ENCODE data around the gene TBCD. TPM values are rescaled to one million over a fixed set of nuclear protein-coding genes. Genes with fewer than 3 reads are reported as not detected.

The TBCD gene
- total and polyA plus RNA-seq, 12 donors: 25.6 to 240 (median 66.2) TPM

DNA sequence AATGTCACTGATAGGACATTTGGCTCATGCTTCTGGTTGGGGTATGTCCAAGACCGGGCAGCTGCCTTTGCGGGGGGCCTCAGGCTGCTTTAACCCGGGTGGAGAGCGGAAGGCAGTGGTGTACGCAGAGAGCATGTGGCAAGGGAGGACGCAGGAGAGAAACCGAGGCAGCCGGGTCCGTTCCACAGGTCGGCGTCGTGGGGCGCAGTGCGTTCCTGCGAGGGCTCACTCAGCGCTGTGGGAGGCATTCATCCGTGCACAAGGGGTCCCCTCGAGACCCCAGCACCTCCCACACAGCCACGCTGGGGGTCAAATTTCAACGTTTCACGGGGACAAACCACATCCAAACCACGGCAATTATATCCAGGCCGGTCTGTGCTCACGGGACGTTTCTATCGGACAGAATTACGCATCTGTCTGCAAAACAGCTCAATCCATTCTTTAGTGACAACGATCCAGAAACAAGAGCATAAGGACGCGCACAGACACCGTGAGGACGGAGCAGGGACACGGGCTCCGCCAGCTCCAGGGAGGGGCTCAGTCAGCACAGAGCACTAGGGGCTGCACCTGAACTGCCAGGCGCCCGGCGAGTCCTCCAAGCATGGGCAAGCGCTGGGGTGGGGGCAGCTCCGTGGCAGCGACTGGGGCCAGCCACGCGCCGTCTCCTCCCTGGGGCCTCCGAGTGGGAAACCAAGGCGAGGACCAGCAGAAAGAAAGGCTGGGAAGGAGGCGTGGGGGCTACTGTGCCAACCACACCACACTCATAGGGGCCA lies 219.1 kb downstream of the TBCD start:
- WGBS, 4 donors: 88 to 94% (median 91%) methylated on average over 33 to 46 of the region's 46 CpGs
- TF ChIP-seq, protein P1, sequence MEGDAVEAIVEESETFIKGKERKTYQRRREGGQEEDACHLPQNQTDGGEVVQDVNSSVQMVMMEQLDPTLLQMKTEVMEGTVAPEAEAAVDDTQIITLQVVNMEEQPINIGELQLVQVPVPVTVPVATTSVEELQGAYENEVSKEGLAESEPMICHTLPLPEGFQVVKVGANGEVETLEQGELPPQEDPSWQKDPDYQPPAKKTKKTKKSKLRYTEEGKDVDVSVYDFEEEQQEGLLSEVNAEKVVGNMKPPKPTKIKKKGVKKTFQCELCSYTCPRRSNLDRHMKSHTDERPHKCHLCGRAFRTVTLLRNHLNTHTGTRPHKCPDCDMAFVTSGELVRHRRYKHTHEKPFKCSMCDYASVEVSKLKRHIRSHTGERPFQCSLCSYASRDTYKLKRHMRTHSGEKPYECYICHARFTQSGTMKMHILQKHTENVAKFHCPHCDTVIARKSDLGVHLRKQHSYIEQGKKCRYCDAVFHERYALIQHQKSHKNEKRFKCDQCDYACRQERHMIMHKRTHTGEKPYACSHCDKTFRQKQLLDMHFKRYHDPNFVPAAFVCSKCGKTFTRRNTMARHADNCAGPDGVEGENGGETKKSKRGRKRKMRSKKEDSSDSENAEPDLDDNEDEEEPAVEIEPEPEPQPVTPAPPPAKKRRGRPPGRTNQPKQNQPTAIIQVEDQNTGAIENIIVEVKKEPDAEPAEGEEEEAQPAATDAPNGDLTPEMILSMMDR (IDR thresholded peaks at IDR 0.05): no peak
- TF ChIP-seq POLR2A (IDR thresholded peaks at IDR 0.05): no peak

DNA sequence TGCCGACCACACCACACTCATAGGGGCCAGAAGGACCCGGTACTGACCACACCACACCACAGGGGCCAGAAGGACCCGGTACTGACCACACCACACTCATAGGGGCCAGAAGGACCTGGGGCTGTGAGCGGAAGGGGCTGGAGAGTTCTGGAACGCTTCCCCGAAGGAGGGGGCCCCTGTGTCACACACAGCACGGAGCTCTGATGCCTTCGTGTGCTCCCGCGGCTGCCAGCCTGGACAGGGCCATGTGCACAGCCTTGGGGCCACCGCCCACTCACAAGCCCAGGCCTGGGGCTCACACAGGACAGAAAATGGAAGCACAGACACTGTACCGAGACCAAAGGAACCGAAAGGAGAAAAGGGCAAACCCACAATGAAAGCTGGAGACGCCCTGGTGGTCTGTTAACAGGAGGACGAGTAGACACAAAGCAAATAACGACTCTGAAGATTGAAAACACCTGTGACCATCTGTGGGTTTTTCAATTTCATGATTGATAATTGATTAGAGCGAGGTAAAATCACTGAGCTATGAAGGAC lies 221.0 kb downstream of the TBCD start:
- no peaks in the 10 kb centered on the region for H3K4me1 ChIP-seq (replicated peaks in 1 of 2)
- no peaks in the 10 kb centered on the region for H3K36me3 ChIP-seq (replicated peaks in 1 of 2)
- DNase-seq: no peak
- H3K4me3 ChIP-seq: no peak overlapping the region
- WGBS, 4 donors: 87 to 93% (median 89%) methylated on average over 14 to 17 of the region's 17 CpGs
- no peak overlapping the region for H3K27ac ChIP-seq
- TF ChIP-seq POLR2A (IDR thresholded peaks at IDR 0.05): no peak
- TF ChIP-seq, protein P1 (IDR thresholded peaks at IDR 0.05): no peak
- intact Hi-C loops (cut with DNase I): no loop called here
- no peaks in the 10 kb centered on the region for H3K9me3 ChIP-seq (replicated peaks in 1 of 3)
- H3K27me3 ChIP-seq: no peaks in the 10 kb centered on the region

More for the DNA sequence above, 219.1 kb downstream of the TBCD start:
- Histone ChIP-seq H3K4me1 (replicated peaks in 1 of 2) (no peaks in the 10 kb centered on the region), H3K36me3 (replicated peaks in 1 of 2) (no peaks in the 10 kb centered on the region), H3K27me3 (no peaks in the 10 kb centered on the region), H3K27ac (no peak overlapping the region), H3K9me3 (replicated peaks in 1 of 3) (no peaks in the 10 kb centered on the region), H3K4me3 (no peak overlapping the region)
- intact Hi-C loops (cut with DNase I): no loop called here
- DNase-seq: peak in 1 of 7 donors; percentile 24

DNA sequence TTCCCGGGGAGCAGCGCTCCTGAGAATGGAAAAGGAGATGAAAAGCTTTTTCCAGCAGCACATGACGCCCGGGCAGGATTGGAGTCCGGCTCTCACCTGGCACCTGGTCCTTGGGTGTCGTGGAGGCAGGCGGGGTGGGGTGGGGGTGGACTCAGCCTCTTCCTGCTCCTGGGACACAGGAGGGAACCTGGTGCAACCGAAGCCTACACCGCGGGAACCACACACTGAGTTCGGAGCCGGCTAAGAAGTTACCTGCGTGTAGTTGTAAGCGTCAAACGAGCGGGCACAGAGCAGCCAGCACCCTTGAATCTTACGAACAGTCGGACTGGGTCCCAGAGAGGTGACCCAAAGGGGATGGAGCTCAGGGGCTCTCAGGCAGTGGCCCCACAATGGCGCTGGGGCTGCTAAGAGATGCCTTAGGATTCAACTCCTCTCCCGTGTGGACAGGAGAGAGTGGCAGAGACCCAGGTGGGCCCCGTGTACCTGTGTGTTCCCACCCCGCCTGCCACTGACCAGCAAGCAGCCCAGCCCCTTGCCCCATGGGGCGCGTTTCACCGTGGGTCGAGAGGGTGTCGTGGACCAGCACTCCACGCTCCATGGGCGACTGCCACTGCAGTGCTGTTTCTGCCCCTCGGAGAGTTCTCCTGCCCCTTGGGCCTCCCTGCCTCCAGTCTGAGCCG lies 221.7 kb downstream of the TBCD start:
- Histone ChIP-seq H3K9me3 (replicated peaks in 1 of 3) (no peaks in the 10 kb centered on the region), H3K27me3 (no peaks in the 10 kb centered on the region), H3K4me1 (replicated peaks in 1 of 2) (no peaks in the 10 kb centered on the region), H3K4me3 (no peak overlapping the region), H3K36me3 (replicated peaks in 1 of 2) (no peaks in the 10 kb centered on the region), H3K27ac (no peak overlapping the region)
- peak in 1 of 7 donors; percentile 35 for DNase-seq
- TF ChIP-seq, protein P1 (IDR thresholded peaks at IDR 0.05): no peak
- TF ChIP-seq POLR2A (IDR thresholded peaks at IDR 0.05): no peak
- intact Hi-C loops (cut with DNase I): no loop called here
- WGBS, 4 donors: 88 to 94% (median 90%) methylated on average over 24 to 31 of the region's 31 CpGs

DNA sequence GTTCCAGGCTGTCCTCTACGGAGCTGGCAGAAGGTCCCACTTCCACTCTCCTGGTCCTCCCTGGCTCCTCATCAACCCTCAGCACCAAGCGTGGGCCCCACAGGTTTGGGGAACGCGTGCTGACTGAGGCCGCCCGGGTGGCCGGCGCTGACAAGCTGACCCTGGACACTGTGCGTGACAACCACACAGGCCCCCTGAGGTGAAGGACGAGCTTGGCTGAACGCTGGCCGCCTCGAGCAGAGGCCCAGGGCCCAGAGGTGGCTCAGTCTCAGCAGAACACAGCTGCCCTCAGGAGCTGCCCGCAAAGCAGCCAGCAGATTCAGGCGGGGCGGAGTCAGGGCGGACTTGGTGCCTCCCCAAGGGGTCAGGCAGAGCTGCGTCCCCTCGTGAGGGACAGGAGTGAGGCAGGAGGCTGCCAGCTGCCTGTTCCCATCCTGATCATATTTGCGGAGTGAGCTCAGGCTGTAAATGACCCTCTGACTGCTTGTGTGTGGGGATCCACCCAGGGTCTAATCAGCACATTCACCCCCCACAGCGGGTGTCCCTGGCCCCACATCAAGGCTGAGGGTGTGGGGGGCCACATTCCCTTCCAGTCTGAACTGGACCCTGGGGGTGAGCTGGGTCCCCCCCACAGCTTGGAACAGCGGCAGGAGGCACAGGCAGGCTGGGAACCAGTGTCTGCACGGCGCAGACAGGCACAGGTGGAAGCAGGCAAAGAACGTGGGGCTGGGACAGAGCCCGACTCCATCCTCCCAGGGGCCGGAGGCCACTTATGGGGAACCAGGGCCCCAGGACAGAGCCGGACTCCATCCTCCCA lies 222.5 kb downstream of the TBCD start:
- Histone ChIP-seq H3K27me3 (no peaks in the 10 kb centered on the region), H3K9me3 (replicated peaks in 1 of 3) (no peaks in the 10 kb centered on the region), H3K4me1 (replicated peaks in 1 of 2) (no peaks in the 10 kb centered on the region), H3K27ac (no peak overlapping the region), H3K4me3 (no peak overlapping the region), H3K36me3 (replicated peaks in 1 of 2) (no peaks in the 10 kb centered on the region)
- TF ChIP-seq POLR2A (IDR thresholded peaks at IDR 0.05): no peak
- TF ChIP-seq, protein P1 (IDR thresholded peaks at IDR 0.05): no peak
- 82 to 100% (median 91%) methylated on average over 1 to 28 of the region's 28 CpGs for WGBS, 4 donors
- intact Hi-C loops (cut with DNase I): no loop called here
- DNase-seq: peak in 1 of 7 donors; percentile 31
